ENCODE measurements around the gene MED13.

GRCh38 chr17:62062944-62063343 lies 2.1 kb downstream of the MED13 start:
- TF ChIP-seq CTCF (conservative IDR thresholded peaks at IDR 0.05) (no peak), EZH2 (IDR thresholded peaks at IDR 0.05; ENCODE audit: low read depth) (no peak)

All from PC-9 (cell line).